GM12878 (cell line): ENCODE measurements around the gene OTOF. TPM values are rescaled to one million over a fixed set of nuclear protein-coding genes. Genes with fewer than 3 reads are reported as not detected.

Source experiments
- ATAC-seq: fragments of 200-7000 bp; cut with Tn5 transposase; 3 replicates; pipeline ENCODE4 v1.9.1; 2020; ENCODE audit warnings: mild to moderate bottlenecking, moderate library complexity
- BruUV-seq: library from RNA; stranded (reverse); fragments of 400-500 nt; replicated peaks from 2 replicates; lab custom pipeline; 2021; lab: Mats Ljungman, UMichigan
- CTCF ChIA-PET: fragments of 300-600 bp; sonication (Branson Sonifier 250); formaldehyde crosslinking; extraction: SDS; loops from one replicate; lab custom pipeline; 2021; ENCODE audit warnings: inconsistent platforms; lab: Yijun Ruan, JAX
- POLR2A ChIA-PET: fragments of 350-600 bp; formaldehyde crosslinking; extraction: SDS; loops from one replicate; lab custom pipeline; 2021; ENCODE audit warnings: inconsistent platforms; lab: Charles Lee
- RAD21 ChIA-PET: fragments of 300-600 bp; sonication (Branson Sonifier 250); formaldehyde crosslinking; loops from one replicate; lab custom pipeline; 2023; ENCODE audit warnings: antibody characterized with exemption; ENCODE audit not compliant: unreplicated experiment; lab: Charles Lee
- SMC1A ChIA-PET: fragments of 300-600 bp; sonication (Branson Sonifier 250); formaldehyde crosslinking; loops from one replicate; lab custom pipeline; 2023; ENCODE audit not compliant: unreplicated experiment, uncharacterized antibody; lab: Charles Lee
- DNase-seq: peaks from one replicate; pipeline ENCODE4 v3.0.0-alpha.2; 2011; ENCODE audit warnings: low read depth, low spot score
- FAIRE-seq: peaks from 3 replicates; lab custom pipeline; 2011; peaks lifted over from hg19 to GRCh38; lab: Jason Lieb, UNC
- H2AFZ ChIP-seq: 2 replicates; pipeline ENCODE4 v1.6.0; 2011; ENCODE audit warnings: low read depth, low read length, control low read depth; ENCODE audit not compliant: control insufficient read depth
- H3K27ac ChIP-seq: 2 replicates; pipeline ENCODE4 v1.5.1; 2011; ENCODE audit warnings: control low read depth; ENCODE audit not compliant: control insufficient read depth, insufficient read depth
- H3K27me3 ChIP-seq, 2 experiments: replicated peaks in 1 of 2; 2 replicates each; pipeline versions ENCODE4 v1.6.0 to v1.6.1; 2011; ENCODE audit warnings: low read length in 1 of 2; ENCODE audit not compliant: control insufficient read depth in 2 of 2, insufficient read depth in 2 of 2
- H3K36me3 ChIP-seq, 2 experiments: 2 replicates each; pipeline ENCODE4 v1.5.1; 2011; ENCODE audit warnings: low read length in 1 of 2; ENCODE audit not compliant: control insufficient read depth in 2 of 2, insufficient read depth in 2 of 2
- H3K4me1 ChIP-seq: 2 replicates; pipeline ENCODE4 v1.6.1; 2011; ENCODE audit warnings: mild to moderate bottlenecking, low read length, moderate library complexity, mixed read lengths; ENCODE audit not compliant: control insufficient read depth, insufficient read depth
- H3K4me2 ChIP-seq: 2 replicates; pipeline ENCODE4 v1.6.0; 2011; ENCODE audit warnings: control low read depth; ENCODE audit not compliant: control insufficient read depth, insufficient read depth
- H3K4me3 ChIP-seq: fragments of 200-600 bp; sonication (generic); 2 replicates; pipeline ENCODE4 v1.5.1; 2016
- H3K79me2 ChIP-seq: 2 replicates; pipeline ENCODE4 v1.6.0; 2011; ENCODE audit warnings: low read length; ENCODE audit not compliant: control insufficient read depth, insufficient read depth
- H3K9ac ChIP-seq: 2 replicates; pipeline ENCODE4 v1.8.0; 2011; ENCODE audit warnings: low read length, control low read depth, mixed read lengths; ENCODE audit not compliant: control insufficient read depth, insufficient read depth
- H3K9me3 ChIP-seq: replicated peaks from 3 replicates; pipeline ENCODE4 v1.5.1; 2011; ENCODE audit warnings: mild to moderate bottlenecking, low read length; ENCODE audit not compliant: control insufficient read depth, insufficient read depth
- H4K20me1 ChIP-seq: 2 replicates; pipeline ENCODE4 v1.6.0; 2011; ENCODE audit not compliant: control insufficient read depth, insufficient read depth
- CBFB ChIP-seq: IDR thresholded peaks from 2 replicates; pipeline ENCODE4 v1.6.1; 2016; ENCODE audit warnings: antibody characterized with exemption, low read depth
- CBX3 ChIP-seq: fragments of 200-600 bp; sonication (generic); IDR thresholded peaks from 2 replicates; pipeline ENCODE4 v1.6.1; 2016; ENCODE audit warnings: low read depth, borderline replicate concordance
- CHD1 ChIP-seq: IDR thresholded peaks from 2 replicates; pipeline ENCODE4 v1.6.1; 2012; ENCODE audit warnings: low read depth, low read length, improper control_type of control experiment
- CHD2 ChIP-seq: IDR thresholded peaks from 2 replicates; pipeline ENCODE4 v1.6.1; 2011; ENCODE audit warnings: low read depth, low read length, improper control_type of control experiment, borderline replicate concordance
- CHD4 ChIP-seq: fragments of 200-600 bp; sonication (generic); IDR thresholded peaks from 2 replicates; pipeline ENCODE4 v1.6.1; 2016; ENCODE audit warnings: mild to moderate bottlenecking
- CREM ChIP-seq: IDR thresholded peaks from 2 replicates; pipeline ENCODE4 v1.6.1; 2014; ENCODE audit warnings: antibody characterized with exemption, low read depth
- HDGF ChIP-seq: fragments of 450-650 bp; IDR thresholded peaks from 2 replicates; pipeline ENCODE4 v1.6.1; 2016; ENCODE audit warnings: antibody characterized with exemption
- IRF5 ChIP-seq: fragments of 450-650 bp; IDR thresholded peaks from 2 replicates; pipeline ENCODE4 v1.6.1; 2017; ENCODE audit warnings: borderline replicate concordance
- KLF5 ChIP-seq: fragments of 450-650 bp; IDR thresholded peaks from 2 replicates; pipeline ENCODE4 v1.6.1; 2014; ENCODE audit warnings: mild to moderate bottlenecking; ENCODE audit not compliant: partially characterized antibody
- PAX5 ChIP-seq: IDR thresholded peaks from 2 replicates; pipeline ENCODE4 v1.6.1; 2011; ENCODE audit warnings: low read depth, low read length, borderline replicate concordance
- POU2F2 ChIP-seq: IDR thresholded peaks from 3 replicates; pipeline ENCODE4 v1.6.1; 2011; ENCODE audit warnings: low read depth, mild to moderate bottlenecking, low read length, borderline replicate concordance
- RUNX3 ChIP-seq: IDR thresholded peaks from 2 replicates; pipeline ENCODE4 v1.6.1; 2012; ENCODE audit warnings: low read length, inconsistent platforms
- SMAD1 ChIP-seq: fragments of 450-650 bp; IDR thresholded peaks from 2 replicates; pipeline ENCODE4 v1.6.1; 2018; ENCODE audit warnings: mild to moderate bottlenecking, low read depth; ENCODE audit not compliant: partially characterized antibody
- SMARCA5 ChIP-seq: fragments of 450-650 bp; IDR thresholded peaks from 2 replicates; pipeline ENCODE4 v1.6.1; 2017; ENCODE audit warnings: mild to moderate bottlenecking
- SREBF1 ChIP-seq: IDR thresholded peaks from 2 replicates; pipeline ENCODE4 v1.6.1; 2012; ENCODE audit warnings: mild to moderate bottlenecking, low read length
- SREBF2 ChIP-seq: IDR thresholded peaks from 2 replicates; pipeline ENCODE4 v1.6.1; 2012; ENCODE audit warnings: mild to moderate bottlenecking, low read length
- SRF ChIP-seq, 2 experiments: IDR thresholded peaks; 2 replicates each; pipeline ENCODE4 v1.6.1; 2011; ENCODE audit warnings: low read depth in 2 of 2, low read length in 2 of 2, mild to moderate bottlenecking in 1 of 2, moderate library complexity in 1 of 2
- TCF12 ChIP-seq: IDR thresholded peaks from 2 replicates; pipeline ENCODE4 v1.6.1; 2011; ENCODE audit warnings: low read depth, mild to moderate bottlenecking, low read length
- TCF7 ChIP-seq: IDR thresholded peaks from 2 replicates; pipeline ENCODE4 v1.6.1; 2014; ENCODE audit warnings: antibody characterized with exemption, borderline replicate concordance
- YBX1 ChIP-seq: fragments of 450-650 bp; IDR thresholded peaks from 2 replicates; pipeline ENCODE4 v1.6.1; 2016; ENCODE audit warnings: antibody characterized with exemption
- WGBS: methylation state at CpG from one replicate; pipeline ENCODE4 v1.1.6; 2016; ENCODE audit warnings: low lambda C conversion rate; ENCODE audit not compliant: insufficient replicate concordance, insufficient coverage; ENCODE audit errors: missing lambda C conversion rate; 5-methylcytosine and 5-hydroxymethylcytosine counted together
- in situ Hi-C: fragments of 300-500 bp; cut with MboI; formaldehyde crosslinking; loops from 9 replicates; pipeline ENCODE4 v1.14.3; 2018; ENCODE audit warnings: mixed read lengths
- intact Hi-C: fragments of 100-400 bp; cut with micrococcal nuclease; formaldehyde crosslinking; loops from one replicate; pipeline ENCODE4 v1.14.2; 2022; ENCODE audit not compliant: unreplicated experiment
- polyA plus RNA-seq, 11 experiments: library from polyadenylated mRNA; depleted of rRNA in 4 of 11; unstranded in 6 of 11; stranded (reverse) in 5 of 11; fragments of >200 nt; fragmentation: Nextera tagmentation in 4 of 11; fragmentation: Illumina TruSeq in 1 of 11; extraction: Ambion mirVana in 4 of 11; extraction: Trizol in 1 of 11; gene quantifications; 1 replicate in 1 of 11; 2 replicates in 10 of 11; pipeline versions ENCODE4 v1.2.1 to v1.2.3, GENCODE V29; 2011 to 2016; ENCODE audit warnings: inconsistent platforms in 2 of 11, missing spikeins in 2 of 11, low read depth in 1 of 11
- total RNA-seq, 4 experiments: library from RNA; depleted of rRNA in 3 of 4; stranded (reverse); fragments of >200 nt in 3 of 4; fragmentation: Illumina TruSeq in 1 of 4; extraction: Trizol in 1 of 4; gene quantifications; 2 replicates each; pipeline versions ENCODE4 v1.2.1 to v1.2.3, GENCODE V29; 2013 to 2021

The OTOF gene
- total and polyA plus RNA-seq, 10 of the 15 experiments (the other 5 are each of a cell fraction or from before 2014, with no cell fraction given) = under 0.01 to 0.31 (median 0.07) TPM; not detected in 6

GRCh38 chr2:26409785-26410184 is 68.1 kb downstream of the OTOF start:
- H4K20me1 ChIP-seq = no peaks in the 10 kb centered on the region
- ChIA-PET SMC1A (interaction anchor here (0.8 kb wide), 1 partner anchor 271 kb away, joined by 3 read pairs; no protein-coding TSS in a partner anchor), RAD21 (no interaction called here), POLR2A (interaction anchor here (0.7 kb wide), 1 partner anchor 319 kb away, joined by 3 read pairs; no protein-coding TSS in a partner anchor), CTCF (interaction anchor here (1.1 kb wide), 1 partner anchor 15 kb away, joined by 3 read pairs; no protein-coding TSS in a partner anchor)
- no peaks in the 10 kb centered on the region for H3K27me3 ChIP-seq
- no TSS peak for BruUV-seq
- H3K4me3 ChIP-seq = no peak overlapping the region
- intact Hi-C loops = no loop called here
- H3K9ac ChIP-seq = no peak overlapping the region
- TF ChIP-seq SMAD1 (no peak), PAX5 (no peak), KLF5 (no peak), POU2F2 (no peak), CHD1 (no peak), SMARCA5 (no peak), CBFB (no peak)
- DNase-seq = no peak
- H3K27ac ChIP-seq = no peak overlapping the region
- no peaks in the 10 kb centered on the region for H3K79me2 ChIP-seq
- no peak for ATAC-seq
- WGBS = 33% methylated on average over 1 of the region's 1 CpG
- no peak overlapping the region for H3K4me2 ChIP-seq
- peaks cover 10% of the 10 kb centered on the region for H3K4me1 ChIP-seq
- H3K36me3 ChIP-seq = no peaks in the 10 kb centered on the region
- no peak for FAIRE-seq
- in situ Hi-C loops = no loop called here
- no peak overlapping the region for H2AFZ ChIP-seq
- H3K9me3 ChIP-seq = no peaks in the 10 kb centered on the region

GRCh38 chr2:26407526-26407925 is 70.4 kb downstream of the OTOF start:
- FAIRE-seq = no peak
- H3K27me3 ChIP-seq = no peaks in the 10 kb centered on the region
- ChIA-PET RAD21 (no interaction called here), CTCF (no interaction called here), SMC1A (no interaction called here), POLR2A (no interaction called here)
- in situ Hi-C loops (no loop called here), intact Hi-C loops (no loop called here)
- no peak overlapping the region for H3K4me2 ChIP-seq
- H3K4me1 ChIP-seq = peaks cover 10% of the 10 kb centered on the region
- H3K9ac ChIP-seq = no peak overlapping the region
- H4K20me1 ChIP-seq = no peaks in the 10 kb centered on the region
- H3K27ac ChIP-seq = no peak overlapping the region
- no peak overlapping the region for H2AFZ ChIP-seq
- no TSS peak for BruUV-seq
- no peak for ATAC-seq
- H3K36me3 ChIP-seq = no peaks in the 10 kb centered on the region
- H3K4me3 ChIP-seq = no peak overlapping the region
- H3K9me3 ChIP-seq = no peaks in the 10 kb centered on the region
- DNase-seq = no peak
- WGBS = 74% methylated on average over 9 of the region's 9 CpGs
- H3K79me2 ChIP-seq = no peaks in the 10 kb centered on the region
- TF ChIP-seq POU2F2 (no peak), CBX3 (no peak), YBX1 (no peak), HDGF (no peak), TCF12 (no peak), IRF5 (no peak), CHD4 (no peak), CREM (no peak), CHD1 (no peak), RUNX3 (no peak), SRF (IDR thresholded peaks at IDR 0.05; ENCODE audit: low read depth in 2 of 2, low read length in 2 of 2) (no peak), TCF7 (no peak), SREBF2 (no peak), CHD2 (no peak), SREBF1 (no peak)
